GM19463 (cell line): ENCODE measurements around the gene ARHGEF40.
"Not testable (repeated sequence)": the region's sequence is repeated elsewhere in the genome, so short reads cannot be mapped to it uniquely, and the experiment has no call there.

Source experiments
- ATAC-seq: cut with Tn5 transposase; IDR thresholded peaks from one replicate; pipeline ENCODE4 v1.9.1; 2021; ENCODE audit warnings: mild to moderate bottlenecking, moderate library complexity; ENCODE audit not compliant: unreplicated experiment

The ARHGEF40 gene

DNA sequence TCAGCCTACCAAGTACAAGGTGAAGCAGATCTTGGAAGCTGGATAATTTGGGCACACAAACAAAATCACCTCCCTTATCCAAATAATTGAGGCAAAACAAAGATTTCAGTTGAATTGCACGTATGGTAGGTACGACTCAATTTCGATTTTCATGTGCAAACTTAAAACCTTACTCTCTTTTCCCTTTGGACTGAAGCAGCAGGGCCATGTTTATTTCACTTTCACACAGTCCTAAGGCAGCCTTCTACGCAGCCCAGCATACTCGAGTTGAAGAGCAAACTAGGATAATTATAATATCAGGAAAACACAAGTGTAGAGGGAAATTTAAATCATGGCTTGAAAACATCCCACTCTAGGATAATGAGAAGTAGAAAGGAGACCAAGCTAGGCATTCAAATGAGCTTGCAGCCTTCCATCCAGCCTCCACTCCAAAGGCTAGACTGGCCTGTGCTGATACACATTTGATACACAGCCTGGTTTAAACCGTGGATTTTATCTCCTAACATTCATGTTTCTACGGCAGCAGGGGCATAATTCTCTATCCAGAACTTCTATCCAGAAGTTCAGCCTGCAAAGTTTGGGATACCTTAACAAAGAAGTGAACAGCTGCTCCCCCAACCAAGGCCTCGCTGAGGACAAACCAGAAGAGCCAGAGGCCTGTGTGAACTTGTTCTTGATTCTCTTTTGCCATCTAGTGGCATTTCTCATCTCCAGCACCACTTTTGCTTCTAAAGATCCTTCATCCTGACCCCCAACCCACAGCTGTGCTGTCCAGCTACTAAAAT is 30.3 kb upstream of the ARHGEF40 start:
- ATAC-seq, result no peak

DNA sequence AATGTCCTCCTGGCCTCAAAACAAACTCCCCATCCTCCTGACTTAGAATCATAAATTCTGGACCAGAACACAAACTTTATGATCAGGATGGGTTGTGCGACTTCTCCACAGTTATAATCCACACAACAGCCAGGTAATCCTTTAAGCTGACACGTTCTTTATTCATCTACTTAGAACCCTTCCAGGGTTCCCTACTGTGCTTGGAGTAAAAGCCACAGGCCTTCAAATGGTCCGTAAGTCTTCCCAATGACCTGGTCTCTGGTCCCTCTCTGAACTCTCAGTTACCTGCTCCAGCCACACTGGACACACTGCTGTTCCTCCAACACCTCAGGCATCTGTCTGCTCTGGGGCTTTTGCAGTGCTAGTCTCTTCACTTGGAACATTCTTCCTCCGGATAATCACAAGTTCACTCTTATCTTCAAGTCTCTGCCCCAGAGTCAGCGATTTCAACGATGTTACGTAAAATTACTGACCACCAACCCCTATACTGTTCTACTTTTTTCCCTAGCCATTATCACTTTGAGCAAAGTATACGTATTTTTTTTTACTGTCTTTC is 29.7 kb upstream of the ARHGEF40 start:
- no peak for ATAC-seq

DNA sequence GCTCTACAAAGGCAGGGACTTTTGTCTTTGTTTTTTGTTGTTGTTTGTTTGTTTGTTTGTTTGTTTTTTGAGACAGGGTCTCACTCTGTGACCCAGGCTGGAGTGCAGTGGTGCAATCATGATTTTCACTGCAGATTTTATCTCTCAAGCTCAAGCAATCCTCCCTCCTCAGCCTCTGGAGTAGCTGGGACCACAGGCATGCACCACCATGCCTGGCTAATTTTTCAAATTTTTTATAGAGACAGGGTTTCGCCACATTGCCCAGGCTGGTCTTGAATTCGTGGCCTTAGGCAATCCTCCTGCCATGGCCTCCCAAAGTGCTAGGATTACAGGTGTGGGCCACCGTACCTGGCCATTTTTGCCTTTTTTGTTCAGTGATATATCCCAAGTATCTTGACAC is 29.2 kb upstream of the ARHGEF40 start:
- ATAC-seq, result not testable (repeated sequence)

DNA sequence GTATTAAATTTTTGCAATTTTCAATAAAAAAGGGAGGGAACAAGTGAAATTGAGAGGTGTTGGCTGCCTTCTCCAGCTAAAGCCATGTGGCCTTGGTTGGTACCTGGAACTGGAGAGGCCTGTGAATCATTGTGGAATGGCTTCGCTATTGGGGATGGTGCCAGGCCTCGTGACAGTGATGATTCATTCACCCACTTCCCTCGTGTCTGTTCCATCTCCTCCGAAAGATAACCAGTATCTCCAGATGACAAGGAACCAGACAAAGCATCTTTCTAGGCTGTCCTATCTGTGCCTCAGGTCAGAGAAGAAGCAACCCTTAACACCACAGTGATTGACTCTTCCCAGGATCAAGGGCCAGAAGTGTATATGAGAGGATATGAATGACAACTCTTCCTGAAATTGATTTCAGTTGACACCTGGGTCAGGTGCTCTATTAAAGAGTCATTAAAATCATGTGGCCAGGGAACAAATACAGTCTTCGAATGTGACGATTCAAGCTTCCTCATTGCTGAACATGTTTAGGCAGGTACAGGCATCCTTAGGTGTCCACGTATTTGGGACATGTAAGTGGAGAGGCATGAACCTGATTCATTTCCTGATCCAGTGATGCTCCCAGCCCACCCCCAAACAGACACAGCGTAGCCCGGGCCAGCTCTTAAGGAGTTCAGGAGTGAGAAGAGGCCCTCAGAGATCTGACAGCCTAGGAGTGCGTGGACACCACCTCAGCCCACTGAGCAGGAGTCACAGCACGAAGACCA is 28.2 kb upstream of the ARHGEF40 start, which contains the start of gene RNASE7:
Gene RNASE7 (plus strand): TSS at position 687 of the 758 bp plus-strand sequence. CDS start 631 bp downstream, outside the sequence.
- no peak for ATAC-seq

DNA sequence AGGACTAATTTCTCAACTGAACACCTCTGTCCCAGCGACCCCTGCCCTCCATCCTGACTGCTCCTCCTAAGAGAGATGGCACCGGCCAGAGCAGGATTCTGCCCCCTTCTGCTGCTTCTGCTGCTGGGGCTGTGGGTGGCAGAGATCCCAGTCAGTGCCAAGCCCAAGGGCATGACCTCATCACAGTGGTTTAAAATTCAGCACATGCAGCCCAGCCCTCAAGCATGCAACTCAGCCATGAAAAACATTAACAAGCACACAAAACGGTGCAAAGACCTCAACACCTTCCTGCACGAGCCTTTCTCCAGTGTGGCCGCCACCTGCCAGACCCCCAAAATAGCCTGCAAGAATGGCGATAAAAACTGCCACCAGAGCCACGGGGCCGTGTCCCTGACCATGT is 27.2 kb upstream of the ARHGEF40 start:
- no peak for ATAC-seq

DNA sequence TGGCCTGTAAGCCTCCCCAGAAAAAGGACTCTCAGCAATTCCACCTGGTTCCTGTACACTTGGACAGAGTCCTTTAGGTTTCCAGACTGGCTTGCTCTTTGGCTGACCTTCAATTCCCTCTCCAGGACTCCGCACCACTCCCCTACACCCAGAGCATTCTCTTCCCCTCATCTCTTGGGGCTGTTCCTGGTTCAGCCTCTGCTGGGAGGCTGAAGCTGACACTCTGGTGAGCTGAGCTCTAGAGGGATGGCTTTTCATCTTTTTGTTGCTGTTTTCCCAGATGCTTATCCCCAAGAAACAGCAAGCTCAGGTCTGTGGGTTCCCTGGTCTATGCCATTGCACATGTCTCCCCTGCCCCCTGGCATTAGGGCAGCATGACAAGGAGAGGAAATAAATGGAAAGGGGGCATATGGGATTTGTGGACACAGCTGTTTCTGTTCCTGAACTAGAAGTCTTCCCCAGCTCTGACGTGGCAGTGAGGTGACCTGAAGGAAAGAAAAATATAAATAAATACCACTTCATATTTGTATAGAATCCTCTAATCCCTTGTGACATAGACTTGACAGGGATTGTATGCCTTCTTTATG is 26.6 kb upstream of the ARHGEF40 start:
- no peak for ATAC-seq

DNA sequence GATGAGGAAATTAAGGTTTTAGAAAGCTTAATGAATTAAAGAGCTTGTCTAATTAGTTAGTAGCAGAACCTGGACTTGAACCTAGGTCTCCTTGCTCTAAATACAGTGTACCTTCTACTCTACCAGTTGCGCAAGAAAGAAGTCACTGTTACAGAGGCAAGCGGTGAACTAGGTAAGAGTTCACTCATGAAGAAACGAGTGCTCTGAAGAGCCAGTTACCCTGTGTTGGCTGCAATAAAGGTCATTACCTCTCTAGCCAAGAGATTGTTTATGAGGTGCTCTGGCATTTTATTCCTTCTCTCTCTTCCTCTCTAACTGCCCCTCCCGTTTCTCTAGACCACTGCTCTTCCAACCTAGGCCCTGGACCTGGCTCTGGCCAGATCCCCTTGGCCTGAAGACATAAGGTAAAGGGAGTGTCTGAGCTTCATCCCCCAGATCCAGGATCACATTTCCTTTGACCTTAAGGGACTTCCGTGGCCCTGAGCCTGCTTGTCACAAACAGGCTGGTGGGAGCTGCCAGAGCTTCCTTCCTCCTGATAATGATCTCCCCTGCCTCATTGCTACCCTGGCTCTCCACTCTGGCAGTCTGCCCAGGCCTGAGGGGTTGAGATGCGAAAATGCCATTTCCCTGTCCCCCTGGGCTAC is 26.0 kb upstream of the ARHGEF40 start:
- ATAC-seq, result no peak

DNA sequence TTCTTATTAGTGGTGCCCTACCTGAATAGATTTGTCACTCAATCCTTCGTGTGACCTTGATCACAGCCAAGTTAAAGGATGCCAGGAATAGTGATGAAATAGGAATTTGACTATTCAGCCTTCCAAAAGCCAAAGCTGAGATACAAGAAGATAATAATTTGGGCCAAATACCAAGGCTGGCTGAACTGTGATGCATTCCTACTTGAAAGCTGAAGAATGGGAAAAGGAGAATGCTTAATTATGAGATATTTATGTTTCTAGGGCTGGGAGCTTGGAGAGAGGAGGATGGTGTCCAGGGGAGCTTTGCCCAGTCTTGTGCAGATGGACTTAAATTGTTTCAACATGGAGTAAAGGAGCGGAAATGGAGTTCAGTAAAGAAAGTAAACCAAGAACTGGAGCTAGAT is 22.7 kb upstream of the ARHGEF40 start:
- no peak for ATAC-seq

DNA sequence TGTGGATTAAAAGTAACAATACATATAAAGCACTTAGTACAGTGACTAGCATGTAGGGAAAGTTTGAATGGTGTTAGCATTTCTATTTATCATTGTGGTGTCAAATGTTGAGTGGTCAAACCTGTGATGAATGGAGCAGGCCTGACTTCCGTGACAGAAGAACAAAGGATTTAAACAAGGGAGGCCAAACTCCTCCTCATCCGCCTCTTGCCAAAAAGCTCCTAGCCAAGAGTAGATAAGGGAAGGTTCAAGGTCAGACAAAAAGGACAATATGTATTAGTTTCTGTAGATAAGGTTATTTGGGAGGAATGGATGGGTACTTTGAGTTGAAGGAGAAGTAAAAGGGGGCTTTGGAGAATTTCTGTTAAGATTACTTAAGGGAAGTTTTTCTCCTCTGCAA is 21.5 kb upstream of the ARHGEF40 start:
- no peak for ATAC-seq

DNA sequence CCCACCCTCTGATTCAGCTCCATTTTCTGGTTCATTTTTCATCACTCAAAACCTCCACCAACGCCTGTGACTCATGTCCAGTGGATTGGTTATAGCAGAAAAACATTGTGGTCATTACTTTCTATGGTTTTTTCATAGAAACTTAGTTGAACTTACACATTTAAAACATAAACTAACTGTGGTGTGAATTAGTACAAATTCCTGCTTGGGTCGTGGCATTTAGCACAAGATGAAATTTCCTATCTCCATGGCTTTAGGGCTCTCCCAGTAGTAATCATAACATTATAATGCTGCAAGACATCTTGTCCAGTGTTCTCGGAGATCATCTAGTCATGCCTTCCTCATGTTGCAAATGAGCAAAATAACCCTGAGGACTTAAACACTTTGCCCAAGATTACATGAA is 20.8 kb upstream of the ARHGEF40 start:
- ATAC-seq, result no peak

DNA sequence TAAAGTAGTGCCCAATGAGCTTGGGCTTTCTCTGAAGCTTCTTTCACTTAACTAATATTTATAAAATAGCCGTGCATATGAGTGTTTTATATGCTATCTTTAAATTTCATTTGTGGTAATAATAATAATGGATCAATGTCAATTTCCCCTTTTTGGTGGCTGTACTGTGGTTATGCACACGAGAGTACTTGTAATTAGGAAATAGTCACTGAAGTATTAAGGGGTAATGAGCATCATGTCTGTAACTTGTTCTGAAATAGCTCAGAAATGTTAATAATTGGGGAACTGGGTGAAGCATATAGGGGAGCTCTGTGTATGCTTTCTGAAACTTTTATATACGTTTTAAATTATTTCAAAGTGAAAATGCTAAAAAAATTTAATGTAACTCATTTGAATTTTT is 19.5 kb upstream of the ARHGEF40 start:
- ATAC-seq, result no peak

DNA sequence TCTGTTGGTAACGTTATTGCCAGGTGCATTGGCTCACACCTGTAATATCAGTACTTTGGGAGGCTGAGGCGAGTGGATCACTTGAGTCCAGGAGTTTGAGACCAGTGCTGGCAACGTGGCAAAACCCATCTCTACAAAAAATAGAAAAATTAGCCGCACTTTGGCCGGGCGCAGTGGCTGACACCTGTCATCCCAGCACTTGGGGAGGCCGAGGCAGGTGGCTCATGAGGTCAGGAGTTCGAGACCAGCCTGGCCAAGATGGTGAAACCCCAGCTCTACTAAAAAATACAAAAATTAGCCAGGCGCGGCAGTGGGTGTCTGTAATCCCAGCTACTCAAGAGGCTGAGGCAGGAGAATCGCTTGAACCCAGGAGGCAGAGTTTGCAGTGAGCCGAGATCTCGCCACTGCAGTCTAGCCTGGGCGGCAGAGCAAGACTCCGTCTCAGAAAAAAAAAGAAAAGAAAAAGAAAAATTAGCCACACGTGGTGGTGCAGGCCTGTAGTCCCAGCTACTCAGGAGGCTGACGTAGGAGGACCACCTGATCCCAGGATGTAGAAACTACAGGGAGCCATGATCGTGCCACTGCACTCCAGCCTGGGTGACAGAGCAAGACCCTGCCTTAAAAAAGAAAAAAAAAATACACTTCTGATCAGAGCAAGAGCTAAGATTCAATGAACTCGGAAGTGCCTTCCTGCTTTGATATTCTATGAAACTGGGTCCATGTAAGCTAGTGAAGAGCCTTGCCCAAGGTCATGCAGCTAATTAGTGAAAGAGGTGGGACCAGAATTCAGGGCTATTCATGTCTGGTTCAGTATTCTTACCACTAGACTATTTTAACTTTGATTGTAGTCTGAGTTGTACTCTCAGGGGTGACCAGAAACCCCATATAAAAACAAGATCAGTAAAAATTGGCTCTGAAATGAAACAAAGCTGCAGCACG is 16.7 kb upstream of the ARHGEF40 start:
- ATAC-seq, result no peak

DNA sequence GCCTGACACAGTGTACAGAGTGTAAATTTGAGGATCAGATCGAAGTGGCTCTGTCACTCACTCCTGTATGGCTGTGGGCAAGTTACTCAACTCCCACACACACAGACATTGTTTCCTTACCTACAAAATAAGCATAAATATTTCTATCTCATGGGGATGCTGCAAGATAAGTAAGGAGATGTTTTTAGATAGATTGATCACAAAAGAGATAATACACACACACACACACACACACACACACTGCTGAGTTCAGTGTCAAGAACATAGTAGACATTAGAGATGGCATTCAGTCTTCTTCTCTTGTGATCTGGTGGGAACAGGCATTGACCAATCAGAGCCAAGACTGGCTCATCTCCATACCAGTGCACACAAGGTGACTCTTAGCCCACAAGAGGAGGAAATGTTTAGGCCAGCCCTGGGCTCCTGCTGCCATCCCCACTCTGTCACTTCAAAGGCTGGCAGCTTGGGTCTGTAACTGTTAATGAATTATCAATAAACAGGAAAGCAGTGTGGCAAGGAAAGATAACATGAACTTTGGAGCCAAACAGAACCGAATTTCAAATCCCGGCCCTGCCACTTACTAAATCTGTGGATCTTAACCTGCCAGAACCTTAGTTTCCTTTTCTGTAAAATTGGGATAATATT is 15.9 kb upstream of the ARHGEF40 start:
- ATAC-seq, result no peak

DNA sequence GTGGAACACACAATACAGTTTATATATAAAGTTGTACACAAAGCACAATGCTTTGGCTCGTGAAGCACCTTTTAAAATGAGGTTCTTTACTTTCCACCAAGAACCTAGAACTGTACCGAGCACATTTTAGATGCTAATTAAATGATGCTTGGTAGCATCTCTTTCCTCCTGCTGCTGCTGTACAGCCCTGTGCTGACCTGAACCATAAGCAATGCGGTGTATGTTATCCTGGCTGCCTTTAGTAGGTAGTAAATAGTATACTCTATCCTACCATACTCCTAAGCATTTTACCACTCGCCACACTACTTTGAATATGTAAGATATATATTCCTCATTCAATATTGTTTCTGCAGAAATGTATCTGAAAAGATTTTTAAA is 15.3 kb upstream of the ARHGEF40 start:
- no peak for ATAC-seq

DNA sequence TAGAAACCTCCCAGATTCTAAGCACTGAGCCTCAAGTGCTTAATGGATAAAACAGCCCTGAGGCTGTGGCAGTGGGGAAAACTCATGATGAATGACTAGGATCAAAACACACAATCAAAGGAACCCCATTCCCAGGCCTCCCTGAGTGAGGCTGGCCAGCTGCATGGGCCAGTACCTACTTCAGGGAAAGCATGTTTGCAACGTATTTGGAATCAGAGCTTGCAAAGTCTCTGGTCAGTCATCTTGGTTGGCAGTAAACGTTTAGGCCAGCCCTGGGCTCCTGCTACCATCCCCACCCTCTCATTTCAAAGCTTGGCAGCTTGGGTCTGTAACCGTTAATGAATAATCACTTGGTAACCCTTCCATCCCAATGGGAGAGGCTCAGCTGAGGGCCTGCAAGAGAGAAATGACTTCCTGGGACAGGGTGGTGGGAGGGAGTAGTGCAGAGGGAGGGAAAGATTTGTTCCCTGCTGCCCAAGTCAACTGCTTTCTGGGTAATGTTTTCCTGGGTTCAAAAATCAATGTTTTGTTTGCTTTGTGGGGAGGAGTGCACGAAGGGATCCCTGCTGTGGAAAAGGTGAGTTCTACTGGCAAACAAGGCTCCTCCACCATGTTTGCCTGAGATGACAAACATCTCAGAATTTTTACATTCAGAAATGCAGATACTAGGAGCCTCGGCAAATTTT is 14.5 kb upstream of the ARHGEF40 start:
- no peak for ATAC-seq

DNA sequence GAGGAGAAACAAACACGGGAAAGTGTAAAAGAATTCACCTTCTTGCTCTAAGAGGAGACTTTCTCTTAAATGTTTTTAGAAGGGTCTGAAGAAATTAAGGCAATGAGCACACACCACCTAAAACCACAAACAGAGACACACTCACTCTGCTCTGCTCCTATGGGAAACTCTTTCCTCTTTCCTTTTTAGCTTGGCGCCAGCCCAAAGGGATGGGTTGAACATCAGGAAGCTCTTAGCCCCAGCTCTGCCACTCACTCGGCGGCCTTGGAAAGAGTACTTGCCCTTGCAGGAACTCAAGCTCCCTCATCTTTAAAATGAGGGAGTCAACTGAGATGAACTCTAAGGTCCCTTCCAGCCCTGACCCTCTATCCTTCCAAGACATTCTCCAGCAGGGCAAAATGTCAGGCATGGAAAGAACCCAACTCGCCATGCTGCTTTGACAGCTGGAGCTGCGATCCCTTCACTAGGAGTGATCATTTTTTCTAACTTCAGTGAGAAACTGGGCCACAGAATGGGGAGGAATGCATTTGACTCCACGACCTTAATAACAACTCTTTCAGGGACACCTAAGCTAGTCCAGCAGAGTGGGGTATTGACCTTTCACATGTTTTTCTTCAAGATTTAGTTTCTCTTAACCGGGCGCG is 13.5 kb upstream of the ARHGEF40 start:
- ATAC-seq, result no peak

DNA sequence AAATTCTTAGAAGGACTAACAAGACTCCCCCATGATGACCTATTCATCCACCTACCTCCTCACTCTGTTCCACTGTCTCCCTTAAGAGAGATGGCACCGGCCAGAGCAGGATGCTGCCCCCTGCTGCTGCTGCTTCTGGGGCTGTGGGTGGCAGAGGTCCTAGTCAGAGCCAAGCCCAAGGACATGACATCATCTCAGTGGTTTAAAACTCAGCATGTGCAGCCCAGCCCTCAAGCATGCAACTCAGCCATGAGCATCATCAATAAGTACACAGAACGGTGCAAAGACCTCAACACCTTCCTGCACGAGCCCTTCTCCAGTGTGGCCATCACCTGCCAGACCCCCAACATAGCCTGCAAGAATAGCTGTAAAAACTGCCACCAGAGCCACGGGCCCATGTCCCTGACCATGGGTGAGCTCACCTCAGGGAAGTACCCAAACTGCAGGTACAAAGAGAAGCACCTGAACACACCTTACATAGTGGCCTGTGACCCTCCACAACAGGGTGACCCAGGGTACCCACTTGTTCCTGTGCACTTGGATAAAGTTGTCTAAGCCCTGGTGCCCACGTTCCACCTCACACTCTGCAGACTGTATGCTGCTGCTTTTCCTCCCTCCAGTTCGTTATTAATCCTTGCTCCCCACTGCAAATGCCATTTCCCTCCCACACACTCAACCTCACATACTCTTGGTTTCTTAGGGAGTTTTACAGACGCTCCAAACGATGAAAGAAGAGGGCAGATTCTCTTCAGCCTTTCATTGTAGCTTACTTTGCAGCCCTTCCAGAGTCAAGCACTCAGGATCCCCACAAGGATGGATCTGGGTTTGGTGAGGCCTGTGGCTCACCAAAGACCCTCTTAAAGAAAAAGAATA is 12.1 kb upstream of the ARHGEF40 start, which contains the start of gene RNASE8:
Gene RNASE8 (plus strand): TSS at position 20 of the 873 bp plus-strand sequence. CDS start 71 bp downstream, at position 91.
- no peak for ATAC-seq
